Heart right ventricle (tissue), 16 donors: ENCODE data around the gene NCAN. TPM values are rescaled to one million over a fixed set of nuclear protein-coding genes. Genes with fewer than 3 reads are reported as not detected.
"Not testable (repeated sequence)": the region's sequence is repeated elsewhere in the genome, so short reads cannot be mapped to it uniquely, and the experiment has no call there.

ENCODE experiments used
- ATAC-seq, 8 donors: fragments of 200-7000 bp; cut with Tn5 transposase; one replicate each; pipeline ENCODE4 v1.9.1; 2020; ENCODE audit warnings: mild to moderate bottlenecking in 8 of 8, moderate library complexity in 8 of 8, moderate number of reproducible peaks in 1 of 8
- DNase-seq, 2 donors: peaks; one replicate each; pipeline ENCODE4 v3.0.0-alpha.2; 2020
- H3K27ac ChIP-seq, 10 donors: fragments of 200-600 bp; sonication (generic) in 2 of 10; one replicate each; pipeline versions ENCODE4 v1.5.0 to v1.8.0; 2020 to 2022; ENCODE audit warnings: mild to moderate bottlenecking in 3 of 10
- H3K27me3 ChIP-seq, 7 donors: fragments of 200-600 bp; one replicate each; pipeline ENCODE4 v1.8.0; 2021 to 2022; ENCODE audit warnings: mild to moderate bottlenecking in 2 of 7
- H3K36me3 ChIP-seq, 9 donors: fragments of 200-600 bp; sonication (generic) in 1 of 9; one replicate each; pipeline versions ENCODE4 v1.5.0 to v1.8.0; 2020 to 2022; ENCODE audit warnings: mild to moderate bottlenecking in 2 of 9
- H3K4me1 ChIP-seq, 9 donors: fragments of 200-600 bp; sonication (generic) in 1 of 9; one replicate each; pipeline versions ENCODE4 v1.5.0 to v1.8.0; 2020 to 2022; ENCODE audit warnings: mild to moderate bottlenecking in 4 of 9
- H3K4me3 ChIP-seq, 10 donors: fragments of 200-600 bp; sonication (generic) in 2 of 10; one replicate each; pipeline versions ENCODE4 v1.5.0 to v1.8.0; 2020 to 2022; ENCODE audit warnings: mild to moderate bottlenecking in 7 of 10, moderate library complexity in 2 of 10
- H3K9me3 ChIP-seq, 11 donors: fragments of 200-600 bp in 10 of 11; sonication (generic) in 2 of 11; one replicate each; pipeline versions ENCODE4 v1.5.0 to v1.8.0; 2013 to 2022; ENCODE audit warnings: mild to moderate bottlenecking in 2 of 11, control low read depth in 1 of 11, moderate library complexity in 1 of 11
- CTCF ChIP-seq, 9 donors: fragments of 200-600 bp; sonication (generic) in 2 of 9; IDR thresholded peaks; one replicate each; pipeline versions ENCODE4 v1.5.0 to v1.8.0; 2021 to 2022; ENCODE audit warnings: antibody characterized with exemption in 9 of 9, mild to moderate bottlenecking in 5 of 9, moderate library complexity in 1 of 9
- WGBS, 2 donors: extraction: QIAGEN DNeasy Blood & Tissue Kit; methylation state at CpG; one replicate each; pipeline ENCODE4 v1.1.7; 2013; ENCODE audit warnings: inconsistent platforms in 1 of 2; 5-methylcytosine and 5-hydroxymethylcytosine counted together
- intact Hi-C, 10 donors: fragments of 100-400 bp; cut with DNase I; formaldehyde crosslinking; loops; one replicate each; pipeline versions ENCODE4 v1.11.1 to v1.14.2; 2022
- polyA plus RNA-seq, 2 donors: library from polyadenylated mRNA; stranded (reverse); fragments of 200-250 nt; gene quantifications; one replicate each; pipeline ENCODE4 v1.2.3, GENCODE V29; 2013
- total RNA-seq, 10 donors: library from RNA; stranded (reverse); fragmentation: NEBNext Ultra II Directional in 3 of 10; extraction: Animal tissue kit (Norgen Biotek cat#: 25700) in 3 of 10; gene quantifications; one replicate each; pipeline versions ENCODE4 v1.2.1 to v1.2.4, GENCODE V29; 2021 to 2023
- donor health status: Arrhythmogenic right ventricular cardiomyopathy.
- donor health status: ischemic (EF 13 %, LVEDD 7.1; RV severe dilation, severe dysfunction).
- donor health status: healthy with polysubstance abuse.
- donor health status: DM: no; HTN: yes; CAD: no.
- donor health status: DM: no; HTN: no; CAD: no.
- donor health status: ischemic (EF 25% LVEDD 6.9; RV normal size, moderate dysfunction).
- donor health status: ischemic (EF 25% LVEDD 5.7; RV mildly dilated, moderate dysfunction).
- donor health status: healthy.
- donor health status: DM: yes; HTN: yes; CAD: no.
- donor health status: Ischemic cardiomyopathy.
- donor health status: ischemic (EF 35%, LVEDD 5.7; RV mildly dilated, moderate dysfunction).
- donor health status: nonischemic (EF 11% LVEDD 7.7; RV severe dilation, severe dysfunction).
- donor health status: DM: yes; HTN: yes; CAD: no.
- donor health status: PGD.
- donor health status: ischemic (EF 29% LVEDD 5.4; RV normal size, mild dysfunction).
- donor health status: nonischemic (EF 23%, LVEDD 6.1; RV moderate dilation, normal function).

The NCAN gene
- total and polyA plus RNA-seq, 12 donors = not detected

- peaks cover 0 to 63% (median 56%) of the 10 kb centered on the region in 7 donors for H3K27me3 ChIP-seq
- H3K4me3 ChIP-seq = no peak overlapping the region
- H3K4me1 ChIP-seq = no peaks in the 10 kb centered on the region
- no peak for DNase-seq
- no peak for ATAC-seq
- no peaks in the 10 kb centered on the region for H3K36me3 ChIP-seq
- H3K27ac ChIP-seq = no peak overlapping the region
- H3K9me3 ChIP-seq = peaks cover 0 to 7% (median 0%) of the 10 kb centered on the region in 11 donors
- WGBS, 2 donors = 75 to 77% methylated on average over 4 of the region's 4 CpGs
- TF ChIP-seq CTCF (IDR thresholded peaks at IDR 0.05) = no peak
- intact Hi-C loops = no loop called here
Measured at GRCh38 chr19:19215792-19216191, 4.0 kb downstream of the NCAN start.

GRCh38 chr19:19217099-19217498, 5.3 kb downstream of the NCAN start:
- Histone ChIP-seq H3K4me1 (no peaks in the 10 kb centered on the region), H3K36me3 (no peaks in the 10 kb centered on the region), H3K9me3 (peaks cover 0 to 7% (median 0%) of the 10 kb centered on the region in 11 donors), H3K4me3 (no peak overlapping the region), H3K27ac (no peak overlapping the region), H3K27me3 (peaks cover 0 to 52% (median 47%) of the 10 kb centered on the region in 7 donors)
- TF ChIP-seq CTCF (IDR thresholded peaks at IDR 0.05) = no peak
- ATAC-seq (no peak), DNase-seq (no peak)
- WGBS, 2 donors = 48% methylated on average over 4 of the region's 4 CpGs
- intact Hi-C loops = no loop called here

GRCh38 chr19:19218911-19219310, 7.2 kb downstream of the NCAN start:
- Histone ChIP-seq H3K9me3 (peaks cover 0 to 7% (median 0%) of the 10 kb centered on the region in 11 donors), H3K4me3 (no peak overlapping the region), H3K4me1 (no peaks in the 10 kb centered on the region), H3K27me3 (peaks cover 0 to 52% (median 33%) of the 10 kb centered on the region in 7 donors), H3K36me3 (no peaks in the 10 kb centered on the region), H3K27ac (no peak overlapping the region)
- ATAC-seq (no peak), DNase-seq (no peak)
- TF ChIP-seq CTCF (IDR thresholded peaks at IDR 0.05) = no peak
- 86 to 87% methylated on average over 21 of the region's 21 CpGs for WGBS, 2 donors
- intact Hi-C loops = no loop called here

- H3K27me3 ChIP-seq = peaks cover 8 to 53% (median 38%) of the 10 kb centered on the region in 7 donors
- WGBS, 2 donors = 84% methylated on average over 8 of the region's 8 CpGs
- DNase-seq, H3K4me1 ChIP-seq, H3K27ac ChIP-seq, H3K36me3 ChIP-seq, ATAC-seq, H3K4me3 ChIP-seq, H3K9me3 ChIP-seq: not testable (repeated sequence)
- intact Hi-C loops = loop anchor here in 1 of 10 donors (5.0 kb wide), 1 partner anchor 74 kb away; no protein-coding TSS in a partner anchor
Measured at GRCh38 chr19:19221000-19221399, 9.2 kb downstream of the NCAN start.

GRCh38 chr19:19223060-19223459, 11.3 kb downstream of the NCAN start:
- H3K27me3 ChIP-seq = peaks cover 8 to 69% (median 45%) of the 10 kb centered on the region in 7 donors
- no peak for DNase-seq
- H3K36me3 ChIP-seq = no peaks in the 10 kb centered on the region
- no peak overlapping the region for H3K27ac ChIP-seq
- no peak for TF ChIP-seq CTCF (IDR thresholded peaks at IDR 0.05)
- no peak for ATAC-seq
- no peak overlapping the region for H3K4me3 ChIP-seq
- intact Hi-C loops = loop anchor here in 1 of 10 donors (5.0 kb wide), 1 partner anchor 76 kb away; no protein-coding TSS in a partner anchor
- WGBS, 2 donors = 81 to 88% methylated on average over 5 of the region's 5 CpGs
- peaks cover 0 to 10% (median 0%) of the 10 kb centered on the region in 9 donors for H3K4me1 ChIP-seq
- no peaks in the 10 kb centered on the region for H3K9me3 ChIP-seq
